Ureter (tissue), 1 donor: Measurements from ENCODE around the gene MUC2. TPM values are rescaled to one million over a fixed set of nuclear protein-coding genes. Genes with fewer than 3 reads are reported as not detected.

Experiments
- DNase-seq: peaks from one replicate; pipeline ENCODE4 v3.0.0-alpha.2; 2020; ENCODE audit warnings: low spot score
- total RNA-seq: library from RNA; stranded (reverse); gene quantifications from one replicate; pipeline ENCODE4 v1.2.4, GENCODE V29; 2023
- donor health status: DM: yes; HTN: yes; CAD: no.

The MUC2 gene
- total RNA-seq, 1 donor from 2014 or later: 0.39 TPM

GRCh38 chr11:1072116-1072820, 2.4 kb upstream of the MUC2 start:
- no peak for DNase-seq

- no peak for DNase-seq
These were observed 1.8 kb upstream of the MUC2 start for GRCh38 chr11:1072821-1073231.

- DNase-seq: peak; percentile 84
These were observed 1.4 kb upstream of the MUC2 start for GRCh38 chr11:1073261-1073724.

GRCh38 chr11:1073851-1074243, 827 bp upstream of the MUC2 start:
- DNase-seq: no peak

- no peak for DNase-seq
These were observed 752 bp downstream of the MUC2 start for GRCh38 chr11:1075341-1075911.

GRCh38 chr11:1076061-1076665, 1.5 kb downstream of the MUC2 start:
- DNase-seq: no peak

- no peak for DNase-seq
These were observed 2.4 kb downstream of the MUC2 start for GRCh38 chr11:1077033-1077416.

- DNase-seq: no peak
These were observed 2.9 kb downstream of the MUC2 start for GRCh38 chr11:1077417-1078119.

- no peak for DNase-seq
These were observed 3.5 kb downstream of the MUC2 start for GRCh38 chr11:1078191-1078601.

GRCh38 chr11:1081601-1082311, 7.1 kb downstream of the MUC2 start:
- DNase-seq: no peak

- DNase-seq: no peak
These were observed 7.7 kb downstream of the MUC2 start for GRCh38 chr11:1082346-1082727.

- no peak for DNase-seq
These were observed 8.3 kb downstream of the MUC2 start for GRCh38 chr11:1082728-1083620.

- peak; percentile 79 for DNase-seq
These were observed 9.2 kb downstream of the MUC2 start for GRCh38 chr11:1083621-1084551.

- peak; percentile 66 for DNase-seq
These were observed 10.1 kb downstream of the MUC2 start for GRCh38 chr11:1084561-1085439.

- DNase-seq: no peak
These were observed 10.9 kb downstream of the MUC2 start for GRCh38 chr11:1085440-1086170.

- DNase-seq: no peak
These were observed 11.8 kb downstream of the MUC2 start for GRCh38 chr11:1086171-1087102.
